GM21786 (cell line): ENCODE measurements around the gene ASB2.

Experiments used
- ATAC-seq: cut with Tn5 transposase; IDR thresholded peaks from one replicate; pipeline ENCODE4 v1.9.1; 2021; ENCODE audit not compliant: unreplicated experiment

ASB2 gene

DNA sequence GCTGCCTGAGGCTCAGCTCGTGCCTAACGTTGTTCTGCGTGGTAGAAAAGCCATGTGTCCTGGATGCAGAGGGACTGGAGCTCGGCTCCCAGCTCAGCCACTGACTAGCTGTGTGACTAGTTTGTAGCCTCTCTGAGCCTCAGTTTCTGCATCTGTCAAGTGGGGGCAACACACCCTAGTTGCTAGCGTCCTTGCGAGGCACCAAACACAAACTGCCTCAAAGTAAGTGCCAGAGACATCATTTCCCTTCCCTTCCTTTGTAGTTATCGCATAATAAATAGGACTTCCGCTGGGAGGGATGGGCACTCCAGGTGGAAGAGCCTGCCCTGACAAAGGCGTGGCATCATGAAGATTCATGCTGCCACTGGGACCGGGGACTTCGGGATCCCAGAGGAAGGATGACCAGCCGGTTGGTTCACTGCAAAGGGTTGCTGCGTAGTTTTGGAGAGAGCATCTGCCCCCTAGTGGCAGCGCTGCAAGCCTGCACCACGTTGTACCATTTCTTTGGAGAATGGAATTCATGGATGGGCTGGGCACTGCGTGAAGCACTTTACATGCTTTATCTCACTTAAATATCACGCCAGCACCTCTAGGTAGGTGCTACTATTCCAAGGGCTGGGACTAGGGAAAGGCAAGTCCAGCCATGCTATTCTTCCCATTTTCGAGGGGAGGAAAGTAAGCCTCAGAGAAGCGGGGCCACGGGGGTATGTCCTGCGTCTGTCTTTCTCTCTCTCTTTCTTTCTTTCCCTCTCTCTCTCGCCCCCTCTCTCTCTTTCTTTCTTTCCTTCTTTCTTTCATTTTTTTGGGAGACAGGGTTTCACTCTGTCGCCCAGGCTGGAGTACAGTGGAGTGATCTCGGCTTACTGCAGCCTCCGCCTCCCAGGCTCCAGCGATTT lies 25.4 kb upstream of the ASB2 start:
- peak; percentile 67 for ATAC-seq

DNA sequence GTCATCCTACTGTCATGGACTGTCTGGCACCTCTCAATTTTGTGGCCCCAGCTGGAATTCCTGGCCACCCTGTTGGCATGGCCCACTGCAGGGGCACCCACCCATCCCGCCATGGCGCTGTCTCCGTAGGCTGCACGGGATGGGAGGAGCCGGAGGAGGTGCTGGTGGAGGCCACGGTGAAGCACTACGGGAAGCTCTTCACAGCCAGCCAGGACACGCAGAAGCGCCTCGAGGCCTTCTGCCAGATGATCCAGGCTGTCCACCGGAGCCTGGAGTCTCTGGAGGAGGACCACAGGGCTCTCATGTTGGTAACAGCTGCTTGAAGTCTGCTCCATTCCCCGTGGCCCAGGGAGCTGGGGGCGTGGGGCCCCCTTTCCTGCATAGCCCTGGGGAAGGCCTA lies 24.6 kb upstream of the ASB2 start:
- no peak for ATAC-seq

DNA sequence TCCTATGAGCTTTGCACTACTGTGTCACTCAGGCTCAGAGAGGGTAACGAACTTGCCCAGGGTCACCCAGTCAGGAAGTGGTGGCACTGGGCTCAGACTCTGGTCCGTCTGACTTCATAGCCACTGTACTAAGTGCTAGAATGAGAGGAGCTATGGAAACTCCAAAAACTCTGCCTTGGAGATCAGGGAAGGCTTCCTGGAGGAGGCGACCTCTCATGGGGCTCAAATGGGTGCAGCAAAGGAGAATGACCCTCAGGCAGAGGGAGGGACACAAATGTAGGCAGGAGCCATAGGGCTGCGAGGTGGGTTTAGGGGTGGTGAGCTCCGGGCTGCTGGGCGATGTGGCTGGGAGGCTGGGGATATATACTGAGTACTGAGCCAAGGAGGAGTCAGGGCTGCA lies 23.9 kb upstream of the ASB2 start:
- no peak for ATAC-seq

DNA sequence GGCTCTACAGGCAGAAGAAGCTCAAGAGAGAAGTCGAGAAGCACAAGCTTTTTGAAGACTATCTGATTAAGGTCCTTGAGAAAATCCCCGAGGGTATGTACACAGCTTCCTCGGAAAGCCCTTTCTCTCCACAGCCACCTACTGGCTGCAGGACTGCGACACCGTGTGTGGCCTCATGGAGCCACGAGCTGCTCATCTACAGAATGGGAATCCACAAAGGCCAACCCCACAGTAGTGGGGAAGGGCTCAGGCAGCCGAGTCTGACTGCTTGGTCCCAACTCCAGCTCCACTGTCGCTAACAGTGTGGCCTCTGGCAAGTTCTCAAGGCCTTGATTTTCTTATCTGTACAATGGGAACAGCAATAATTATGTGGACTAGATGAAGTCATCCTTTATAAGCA lies 23.2 kb upstream of the ASB2 start:
- ATAC-seq, result no peak

DNA sequence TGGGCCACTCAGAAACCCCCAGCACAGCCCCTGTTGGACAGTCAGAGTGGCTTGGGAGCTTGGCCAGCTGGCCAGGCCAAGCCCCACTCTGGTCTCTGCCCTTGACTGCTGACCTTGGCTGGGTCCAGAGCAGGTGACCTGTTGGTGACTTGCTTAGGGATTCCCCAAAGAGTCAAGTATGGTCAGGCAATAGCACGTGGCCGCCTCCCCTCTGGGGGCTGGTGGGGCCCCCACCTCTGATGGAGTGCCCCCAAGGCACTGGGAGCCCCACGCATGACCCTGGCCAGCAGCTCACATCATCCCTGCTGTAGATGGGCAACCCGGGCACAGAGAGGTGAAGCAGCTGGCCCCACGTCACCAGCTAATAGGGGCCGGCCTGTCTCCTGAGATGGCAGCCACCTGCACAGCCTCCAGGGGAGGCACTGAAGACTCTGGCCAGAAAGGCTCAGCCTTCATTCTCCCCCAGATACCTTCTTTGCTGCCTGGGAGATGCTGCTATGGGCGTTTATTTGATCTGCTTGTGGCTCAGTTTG lies 22.6 kb upstream of the ASB2 start:
- ATAC-seq, result no peak

DNA sequence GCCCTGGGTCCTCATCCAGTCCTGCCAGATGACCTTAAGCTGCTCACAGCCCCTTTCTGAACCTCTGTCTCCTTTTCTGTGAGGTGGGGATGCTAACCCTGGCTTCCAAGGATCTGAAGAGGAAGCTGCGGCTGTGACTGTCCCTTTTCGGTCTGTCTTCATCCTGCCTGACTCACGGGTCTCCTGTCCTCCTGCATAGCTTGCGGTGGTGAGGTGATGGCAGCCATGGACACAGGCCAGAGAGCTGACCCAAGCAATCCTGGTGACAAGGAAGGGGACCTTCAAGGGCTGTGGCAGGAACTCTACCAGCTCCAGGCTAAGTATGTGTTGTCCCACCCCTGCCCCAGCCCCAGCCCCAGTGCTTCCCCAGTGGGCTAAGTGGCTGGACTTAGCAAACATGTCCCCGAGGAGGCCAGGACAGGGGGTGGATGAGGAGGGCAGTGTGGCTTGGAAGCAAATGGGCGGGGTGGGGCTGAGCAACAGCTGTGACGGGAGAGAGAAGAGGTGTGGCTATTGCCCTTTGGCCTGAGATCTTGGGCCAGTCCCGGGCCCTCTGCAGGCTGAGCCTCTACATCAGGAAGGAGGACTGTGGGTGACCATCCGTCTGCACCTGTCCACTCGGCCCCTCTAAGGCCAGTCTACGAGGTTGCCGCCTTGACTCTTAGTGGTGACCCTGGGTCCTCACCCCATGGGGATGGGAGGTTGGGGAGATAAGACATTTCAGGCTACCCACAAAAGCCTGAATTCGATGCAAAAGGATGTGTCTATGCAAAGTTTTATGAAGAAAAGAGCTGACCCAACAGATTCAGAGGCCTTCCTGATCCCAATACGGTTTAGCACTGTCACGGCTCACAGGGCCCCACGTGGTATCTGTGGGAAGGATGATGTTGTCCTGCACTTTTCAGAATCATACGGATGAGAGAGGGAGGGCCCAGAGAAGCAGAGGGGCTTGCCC lies 21.8 kb upstream of the ASB2 start:
- no peak for ATAC-seq

DNA sequence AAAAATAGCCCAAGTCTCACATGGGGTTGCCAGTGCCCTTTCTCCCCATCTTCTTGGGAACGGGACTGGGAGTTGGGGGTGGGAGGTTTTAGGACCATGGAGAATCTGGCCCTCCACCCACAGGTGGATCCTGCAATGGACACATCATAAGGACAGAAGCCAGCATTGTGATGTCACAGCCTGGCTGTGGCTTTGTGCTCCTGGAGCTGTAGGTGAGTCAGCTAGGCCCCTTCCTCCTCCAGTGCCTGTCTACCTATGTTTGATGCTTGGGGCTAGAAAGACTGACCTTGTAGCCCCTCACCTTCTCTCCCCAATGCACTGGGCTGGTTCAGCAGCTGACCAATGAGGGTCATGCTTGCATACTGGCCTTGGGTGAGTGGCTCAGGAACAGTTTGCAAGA lies 20.7 kb upstream of the ASB2 start, which contains the start of gene CCDC197:
Gene CCDC197, plus strand, starts transcription at position 220 of the 400 bp plus-strand sequence. CDS start 831 bp downstream, outside the sequence.
- ATAC-seq, result no peak

DNA sequence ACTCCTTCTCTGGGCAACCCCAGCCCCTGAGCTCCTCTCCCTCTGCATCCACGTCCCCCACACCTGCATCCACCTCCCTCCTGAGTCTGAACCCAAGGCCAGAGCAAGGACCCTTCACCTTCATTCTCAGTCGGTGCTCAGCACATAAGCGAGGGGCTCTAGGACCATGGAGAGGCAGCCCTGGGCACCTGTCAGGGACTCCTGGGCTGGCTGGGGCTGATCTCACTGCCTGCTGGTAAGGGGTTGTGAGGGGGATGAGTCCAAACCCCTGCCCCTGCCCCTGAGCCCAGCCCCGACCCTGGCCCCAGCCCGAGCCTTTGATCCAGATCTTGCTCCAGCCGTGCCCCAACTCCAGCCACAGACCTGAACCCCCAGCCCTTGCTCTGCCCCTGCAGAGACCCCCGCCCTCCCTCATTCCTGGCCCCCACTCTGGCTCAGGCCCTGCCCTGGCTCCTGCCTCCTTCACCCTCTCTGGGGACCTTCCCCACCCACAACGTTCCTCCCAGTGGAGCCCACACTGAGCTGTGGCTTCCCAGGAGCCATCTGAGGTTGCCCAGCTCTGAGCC lies 19.8 kb upstream of the ASB2 start:
- no peak for ATAC-seq

DNA sequence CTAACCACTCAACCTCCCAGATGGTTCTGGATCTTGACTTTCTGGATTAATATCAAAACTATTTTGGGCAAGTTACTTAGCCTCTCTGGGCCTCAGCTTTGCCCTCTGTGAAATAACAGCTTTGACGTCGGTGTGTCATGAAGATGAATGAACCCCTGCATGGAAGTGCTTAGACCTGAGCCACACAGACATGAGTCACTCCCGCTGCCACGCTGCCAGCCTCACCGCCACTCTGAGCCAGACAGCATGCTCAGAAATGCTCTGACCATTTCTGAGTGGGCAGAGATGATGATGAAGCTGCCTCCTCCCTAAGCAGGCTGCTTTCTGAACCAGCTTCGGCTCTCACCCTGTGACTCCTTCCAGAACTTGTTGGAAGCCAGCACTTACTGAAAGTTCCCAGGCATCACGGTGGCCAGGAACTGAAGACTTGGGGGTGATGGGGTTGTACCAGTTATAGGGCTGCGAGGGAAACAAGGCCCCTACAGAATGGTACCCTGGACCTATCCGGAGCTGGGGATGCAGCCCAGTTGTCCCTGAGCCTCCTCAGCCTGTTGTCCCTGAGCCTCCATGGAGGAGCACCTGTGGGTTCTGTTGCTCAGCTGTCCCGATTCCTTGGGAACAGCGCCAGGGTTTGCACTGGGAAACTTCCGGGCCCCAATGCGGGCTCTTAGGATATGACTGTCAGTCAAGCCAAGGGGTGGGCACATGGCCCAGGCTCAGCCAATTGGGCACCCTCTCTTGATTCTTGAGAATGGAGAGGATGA lies 18.7 kb upstream of the ASB2 start:
- ATAC-seq, result no peak

DNA sequence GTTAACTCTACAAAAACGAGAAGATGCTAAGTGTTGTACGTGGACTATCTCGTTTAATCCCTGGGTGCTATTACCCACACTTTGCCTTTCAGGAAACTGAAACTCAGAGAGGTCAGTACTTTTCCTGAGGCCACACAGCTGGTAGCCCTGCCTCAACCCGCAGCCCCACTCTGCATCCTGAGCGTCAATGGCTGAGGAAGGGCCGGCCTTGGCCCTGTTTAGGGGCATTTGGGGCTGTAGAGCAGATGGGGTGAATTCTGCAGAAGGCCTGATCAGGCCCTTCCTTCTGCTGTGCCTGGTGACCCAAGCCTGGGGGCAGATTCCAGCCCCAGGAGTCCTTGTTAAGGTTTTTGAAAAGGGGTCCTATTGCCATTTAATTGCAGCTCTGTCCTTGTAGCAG lies 17.0 kb upstream of the ASB2 start:
- no peak for ATAC-seq

DNA sequence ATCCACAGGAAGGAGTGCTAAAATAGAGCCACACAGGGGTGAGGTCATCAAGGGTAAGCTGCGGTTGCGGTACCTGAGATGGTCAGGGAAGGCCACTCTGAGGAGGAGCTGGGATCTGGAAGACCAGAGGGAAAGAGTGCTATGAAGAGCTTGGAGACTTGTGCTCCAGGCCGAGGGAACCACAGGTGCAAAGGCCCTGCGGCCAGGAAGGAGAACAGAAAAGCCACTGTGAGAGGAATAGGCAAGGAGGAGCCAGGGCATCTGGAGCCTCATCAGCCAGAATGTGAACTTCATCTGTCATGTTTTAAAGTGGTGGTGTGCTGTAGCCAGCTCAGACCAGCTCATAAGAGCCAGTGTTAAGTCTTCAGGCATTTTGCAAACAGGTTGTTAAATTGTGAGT lies 15.3 kb upstream of the ASB2 start:
- no peak for ATAC-seq

DNA sequence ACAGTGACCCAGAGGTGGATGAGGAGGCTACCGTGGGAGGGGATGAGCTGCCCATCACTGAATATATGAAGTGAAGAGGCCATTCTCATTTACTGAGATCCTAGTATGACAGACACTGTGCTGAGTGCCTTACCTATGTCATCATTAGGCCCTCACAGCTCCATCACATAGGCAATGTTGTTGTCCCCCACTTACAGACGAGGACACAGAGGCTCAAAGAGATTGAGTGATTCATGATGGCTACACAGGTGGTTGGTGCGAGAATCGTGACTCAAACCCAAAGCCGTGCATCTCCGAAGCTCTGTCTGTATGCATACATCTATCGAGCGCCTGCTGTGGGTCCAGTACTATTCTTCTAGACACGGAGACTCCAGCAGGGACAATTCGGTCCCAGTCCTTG lies 14.8 kb upstream of the ASB2 start:
- ATAC-seq, result no peak

DNA sequence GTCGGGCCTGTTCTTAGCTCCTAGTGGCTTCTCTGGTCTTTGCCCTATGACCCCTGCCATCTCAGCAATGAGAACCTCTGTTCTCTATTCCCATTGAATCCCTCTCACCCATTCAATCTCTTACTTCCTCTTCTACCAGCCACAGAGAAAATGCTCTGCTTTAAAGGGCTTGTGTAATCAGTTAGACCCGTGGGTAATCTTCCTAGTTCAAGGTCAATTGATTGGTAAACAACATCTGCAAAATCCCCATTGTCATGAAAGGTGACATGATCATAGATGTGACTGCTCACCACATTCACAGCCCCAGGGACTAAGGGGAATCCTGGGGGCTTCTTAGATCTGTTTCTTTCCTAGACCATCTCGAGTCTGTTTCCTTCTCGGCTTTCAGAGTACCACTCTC lies 13.6 kb upstream of the ASB2 start:
- ATAC-seq, result peak; percentile 76

DNA sequence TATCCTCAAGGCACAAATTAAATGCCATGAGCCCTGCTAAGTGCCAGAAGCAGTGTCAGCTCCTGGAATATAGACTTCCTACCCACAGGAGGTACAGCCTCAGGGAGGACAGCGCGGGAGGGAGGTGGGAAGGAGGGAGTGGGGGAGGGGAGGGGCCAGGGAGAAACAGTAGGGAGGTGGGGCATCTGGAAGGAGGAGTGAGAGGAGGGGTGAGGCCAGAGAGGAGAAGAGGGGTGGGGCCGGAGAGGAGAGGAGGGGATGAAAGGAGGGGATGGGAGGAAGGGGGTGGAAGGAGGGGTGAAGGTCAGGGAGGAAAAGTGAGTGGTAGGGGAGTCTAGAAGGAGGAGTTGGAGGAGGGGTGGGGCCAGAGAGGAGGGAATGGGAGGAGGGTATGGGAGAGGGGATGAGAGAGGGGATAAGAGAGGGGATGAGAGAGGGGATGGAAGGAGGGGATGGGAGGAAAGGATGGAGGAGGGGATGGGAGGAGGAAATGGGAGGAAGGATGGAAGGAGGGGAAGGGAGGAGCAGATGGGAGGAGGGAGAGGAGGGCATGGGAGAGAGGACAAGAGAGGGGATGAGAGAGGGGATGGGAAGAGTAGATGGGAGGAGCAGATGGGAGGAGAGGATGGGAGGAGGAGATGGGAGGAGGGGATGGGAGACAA lies 11.6 kb upstream of the ASB2 start:
- no peak for ATAC-seq

DNA sequence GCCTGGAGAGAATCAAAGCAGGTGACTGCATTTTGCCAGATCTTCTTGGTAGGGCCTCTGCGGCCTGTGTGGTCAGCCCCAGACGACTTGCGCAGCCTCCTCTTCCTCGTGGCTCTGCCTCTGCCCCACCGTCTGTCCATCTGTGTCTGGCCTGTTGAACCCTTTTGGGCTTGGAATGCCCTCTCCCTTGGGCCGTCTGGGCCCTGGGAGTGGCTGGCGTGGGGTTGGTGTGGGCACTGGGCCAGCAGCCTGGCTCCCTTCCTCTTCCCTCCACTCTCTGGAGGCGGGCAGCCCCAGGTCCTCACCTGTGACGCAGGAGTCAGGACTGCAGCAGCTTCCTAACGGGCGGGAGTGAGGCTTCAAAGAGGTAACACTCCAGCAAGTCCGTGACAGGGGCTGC lies 11.0 kb upstream of the ASB2 start:
- no peak for ATAC-seq

DNA sequence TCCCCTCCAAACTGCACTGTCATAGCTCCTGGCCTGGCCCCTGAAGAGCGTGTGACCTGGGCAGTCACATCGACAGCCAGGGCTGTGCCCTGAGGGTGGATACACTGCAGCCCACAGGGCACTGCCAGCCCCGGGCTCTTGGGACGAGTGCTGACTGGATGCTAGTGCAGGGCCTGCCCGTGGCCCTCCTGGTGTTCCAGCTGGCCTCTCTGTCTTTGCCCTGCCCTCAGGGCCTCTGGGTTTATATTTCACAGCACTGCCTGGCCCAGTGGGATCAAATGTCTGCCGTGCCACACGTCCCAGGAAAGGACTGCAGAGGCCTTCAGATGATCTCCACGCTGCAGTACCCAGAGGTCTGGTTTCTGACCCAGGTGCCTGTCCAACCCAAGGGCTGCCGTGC lies 10.6 kb upstream of the ASB2 start:
- no peak for ATAC-seq

DNA sequence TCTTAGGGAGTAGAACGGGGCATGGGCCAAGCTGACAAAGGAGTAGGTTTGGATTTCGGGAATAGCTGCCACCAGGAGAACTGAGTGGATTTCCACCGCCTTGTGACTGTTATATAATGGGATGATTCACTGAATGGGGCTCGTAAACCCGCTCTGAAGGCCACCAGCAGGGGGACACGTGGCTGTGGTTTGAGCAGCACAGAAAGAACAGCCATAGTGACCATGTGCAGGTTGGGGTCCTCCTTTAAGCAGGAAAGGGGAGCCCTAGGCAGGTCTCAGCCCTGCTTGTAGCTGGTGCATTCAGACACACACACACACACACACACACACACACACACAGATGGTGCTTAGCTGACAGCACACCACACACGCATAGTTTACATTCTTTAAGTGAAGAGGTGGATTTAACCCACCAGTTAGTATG lies 8.6 kb upstream of the ASB2 start:
- ATAC-seq, result no peak

DNA sequence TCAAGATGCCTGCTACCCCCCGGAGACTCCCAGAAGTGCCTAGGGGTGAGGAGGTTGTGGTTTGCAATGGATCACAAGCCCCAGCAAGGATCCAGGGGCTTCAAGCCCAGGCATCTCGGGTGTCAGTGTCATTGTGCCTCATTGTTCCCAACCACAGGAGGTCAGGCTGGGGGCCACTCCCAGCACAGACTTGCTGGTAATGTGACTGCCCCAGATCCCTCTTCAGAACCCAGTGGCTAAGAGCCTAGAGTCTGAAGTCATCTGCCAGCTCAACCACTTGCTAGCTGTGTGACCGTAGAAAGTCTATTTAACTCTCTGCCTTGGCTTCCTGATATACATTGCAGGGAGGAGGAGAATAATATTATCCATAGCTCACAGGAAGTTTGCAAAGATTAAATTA lies 7.7 kb upstream of the ASB2 start:
- ATAC-seq, result no peak

DNA sequence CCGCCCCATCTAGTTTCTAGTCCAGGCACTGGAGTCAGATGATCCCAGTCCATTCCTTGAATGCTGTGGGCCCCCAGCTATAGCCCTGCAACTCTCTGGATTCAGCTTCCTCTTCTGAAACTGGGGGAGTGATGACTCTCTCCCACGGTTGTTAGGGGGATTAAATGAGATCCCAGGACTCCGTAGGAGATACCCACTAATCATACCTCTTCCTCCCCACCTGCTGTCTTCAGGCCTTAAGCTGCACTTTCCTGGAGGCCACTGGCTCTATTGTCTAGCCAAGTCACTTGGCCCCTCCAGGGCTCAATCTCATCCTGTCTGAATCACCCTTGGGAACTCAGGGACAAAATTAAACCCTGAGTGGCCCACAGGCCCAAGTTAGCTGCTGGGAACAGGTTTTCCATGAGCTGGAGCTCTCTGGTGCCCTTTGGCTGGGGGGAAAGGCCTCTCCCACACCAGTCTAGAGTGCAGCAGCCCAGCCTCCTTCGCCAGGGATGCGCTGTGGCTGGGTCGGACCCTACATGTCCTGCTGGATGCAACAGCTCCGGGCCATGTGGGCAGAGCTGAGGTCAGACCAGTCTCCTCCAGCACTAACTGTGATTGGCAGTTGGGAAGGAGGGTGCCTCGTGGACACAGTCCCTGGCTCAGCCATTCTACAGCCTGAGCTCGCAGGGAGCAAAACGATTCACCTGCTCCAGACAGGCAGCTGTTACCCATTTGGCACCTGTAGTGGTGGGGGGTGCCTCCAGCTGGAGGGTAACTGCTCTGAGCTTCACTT lies 6.0 kb upstream of the ASB2 start:
- no peak for ATAC-seq
